Lung microvascular endothelial cell (primary cell): ENCODE results near the gene CEBPB. TPM values are rescaled to one million over a fixed set of nuclear protein-coding genes. Genes with fewer than 3 reads are reported as not detected.

Experiments used
- DNase-seq, 2 donors: peaks; one replicate each; pipeline versions ENCODE4 v3.0.0 to v3.0.0-alpha.2; 2010; ENCODE audit warnings: low read depth in 2 of 2
- total RNA-seq: library from RNA; depleted of rRNA; stranded (reverse); fragments of >200 nt; gene quantifications from 2 replicates; pipeline ENCODE4 v1.2.1, GENCODE V29; 2014

CEBPB gene
- total RNA-seq, 1 donor from 2014 or later: 35.9 TPM

- DNase-seq: no peak
Measured at GRCh38 chr20:50226093-50226974, 35.7 kb downstream of the CEBPB start.

- no peak for DNase-seq
Measured at GRCh38 chr20:50227506-50227905, 36.9 kb downstream of the CEBPB start.

- DNase-seq: no peak
Measured at GRCh38 chr20:50229156-50229607, 38.6 kb downstream of the CEBPB start.

GRCh38 chr20:50230184-50230583 is 39.6 kb downstream of the CEBPB start:
- DNase-seq: no peak

- no peak for DNase-seq
Measured at GRCh38 chr20:50230871-50231560, 40.4 kb downstream of the CEBPB start.

GRCh38 chr20:50231854-50232253 is 41.2 kb downstream of the CEBPB start:
- DNase-seq: no peak

- no peak for DNase-seq
Measured at GRCh38 chr20:50232651-50233324, 42.2 kb downstream of the CEBPB start.

GRCh38 chr20:50233325-50234212 is 42.9 kb downstream of the CEBPB start:
- no peak for DNase-seq

- no peak for DNase-seq
Measured at GRCh38 chr20:50234288-50234687, 43.7 kb downstream of the CEBPB start.

- peak in 1 of 2 donors; percentile 20 for DNase-seq
Measured at GRCh38 chr20:50237349-50237748, 46.7 kb downstream of the CEBPB start.

- no peak for DNase-seq
Measured at GRCh38 chr20:50238081-50238800, 47.6 kb downstream of the CEBPB start.

- no peak for DNase-seq
Measured at GRCh38 chr20:50240092-50240491, 49.5 kb downstream of the CEBPB start.

- DNase-seq: no peak
Measured at GRCh38 chr20:50242178-50242514, 51.5 kb downstream of the CEBPB start.

Other genes with a start within 250 kb of the CEBPB start
- 1.1 and 1.8 TPM in 2 replicates for gene SNAI1, start 207.8 kb upstream of the CEBPB start, total RNA-seq
- gene UBE2V1, start 77.7 kb upstream of the CEBPB start, total RNA-seq: 21.0 and 26.2 TPM in 2 replicates
- gene PEDS1, start 37.1 kb upstream of the CEBPB start, total RNA-seq: 10.2 and 11.9 TPM in 2 replicates